CD14-positive monocyte (primary cell): ENCODE results near the gene RAB21. TPM values are rescaled to one million over a fixed set of nuclear protein-coding genes. Genes with fewer than 3 reads are reported as not detected.

Experiments used
- DNase-seq, 3 donors: peaks; one replicate each; pipeline ENCODE4 v3.0.0-alpha.2; 2011 to 2022
- H2AFZ ChIP-seq: 2 replicates; pipeline ENCODE4 v1.6.0; 2012; ENCODE audit warnings: mild to moderate bottlenecking, low read depth, low read length, inconsistent platforms; ENCODE audit not compliant: insufficient read depth, poor library complexity, severe bottlenecking
- H3K27ac ChIP-seq, 2 donors: 1 replicate in 1 of 2; 2 replicates in 1 of 2; pipeline ENCODE4 v1.5.1; 2012 to 2013; ENCODE audit warnings: low read length in 2 of 2, control low read depth in 1 of 2, inconsistent platforms in 1 of 2, low read depth in 1 of 2, mild to moderate bottlenecking in 1 of 2
- H3K27me3 ChIP-seq, 2 donors: one replicate each; pipeline versions ENCODE4 v1.6.0 to v1.6.1; 2011 to 2013; ENCODE audit warnings: low read length in 2 of 2; ENCODE audit not compliant: control insufficient read depth in 2 of 2, insufficient read depth in 2 of 2
- H3K36me3 ChIP-seq, 2 donors: replicated peaks in 1 of 2; 1 replicate in 1 of 2; 2 replicates in 1 of 2; pipeline versions ENCODE4 v1.5.1 to v1.6.1; 2012 to 2013; ENCODE audit warnings: low read length in 2 of 2, control low read depth in 1 of 2, inconsistent platforms in 1 of 2, mild to moderate bottlenecking in 1 of 2; ENCODE audit not compliant: insufficient read depth in 2 of 2, control insufficient read depth in 1 of 2
- H3K4me1 ChIP-seq, 2 donors: 1 replicate in 1 of 2; 2 replicates in 1 of 2; pipeline versions ENCODE4 v1.5.1 to v1.6.1; 2012 to 2013; ENCODE audit warnings: low read length in 2 of 2, control low read depth in 1 of 2, inconsistent platforms in 1 of 2, mild to moderate bottlenecking in 1 of 2, moderate library complexity in 1 of 2; ENCODE audit not compliant: insufficient read depth in 2 of 2, control insufficient read depth in 1 of 2
- H3K4me2 ChIP-seq: replicated peaks from 2 replicates; pipeline ENCODE3; 2012; ENCODE audit warnings: low read length, moderate library complexity, mild to moderate bottlenecking; ENCODE audit not compliant: poor library complexity, severe bottlenecking; ENCODE audit errors: extremely low read depth
- H3K4me3 ChIP-seq, 3 experiments: fragments of 200-600 bp in 1 of 3; sonication (generic) in 1 of 3; replicated peaks in 1 of 3; 1 replicate in 2 of 3; 2 replicates in 1 of 3; pipeline ENCODE4 v1.5.1; 2011 to 2013; ENCODE audit warnings: low read length in 3 of 3, mild to moderate bottlenecking in 3 of 3, control low read depth in 2 of 3, low read depth in 2 of 3, inconsistent platforms in 1 of 3, moderate library complexity in 1 of 3
- H3K79me2 ChIP-seq: 2 replicates; pipeline ENCODE4 v1.6.0; 2012; ENCODE audit warnings: mild to moderate bottlenecking, control low read depth, inconsistent platforms, low read length, moderate library complexity; ENCODE audit not compliant: insufficient read depth
- H3K9ac ChIP-seq: 2 replicates; pipeline ENCODE4 v1.6.0; 2017; ENCODE audit warnings: low read length, mild to moderate bottlenecking; ENCODE audit not compliant: insufficient read depth, poor library complexity, severe bottlenecking
- H3K9me3 ChIP-seq, 2 donors: replicated peaks in 1 of 2; 1 replicate in 1 of 2; 2 replicates in 1 of 2; pipeline versions ENCODE4 v1.5.1 to v1.6.1; 2012 to 2013; ENCODE audit warnings: low read length in 2 of 2, control low read depth in 1 of 2; ENCODE audit not compliant: control insufficient read depth in 1 of 2, insufficient read depth in 1 of 2
- H4K20me1 ChIP-seq: 2 replicates; pipeline ENCODE4 v1.6.0; 2012; ENCODE audit warnings: mild to moderate bottlenecking, low read length, control low read depth, moderate library complexity; ENCODE audit not compliant: insufficient read depth
- H3K27ac Mint-ChIP-seq, 7 donors: one replicate each; pipeline ENCODE4 v1.8.0; 2020; ENCODE audit warnings: mild to moderate bottlenecking in 7 of 7, mixed read lengths in 7 of 7, moderate library complexity in 6 of 7, inconsistent platforms in 2 of 7
- H3K27me3 Mint-ChIP-seq, 3 donors: one replicate each; pipeline ENCODE4 v1.8.0; 2021 to 2022; ENCODE audit warnings: low read depth in 3 of 3, mild to moderate bottlenecking in 3 of 3, mixed read lengths in 3 of 3, moderate library complexity in 3 of 3, inconsistent platforms in 1 of 3
- H3K36me3 Mint-ChIP-seq, 2 donors: one replicate each; pipeline ENCODE4 v1.8.0; 2020; ENCODE audit warnings: mixed read lengths in 2 of 2, inconsistent platforms in 1 of 2, mild to moderate bottlenecking in 1 of 2
- H3K4me1 Mint-ChIP-seq: one replicate; pipeline ENCODE4 v1.8.0; 2020; ENCODE audit warnings: mild to moderate bottlenecking, mixed read lengths
- H3K4me3 Mint-ChIP-seq, 2 donors: one replicate each; pipeline ENCODE4 v1.8.0; 2020; ENCODE audit warnings: mild to moderate bottlenecking in 2 of 2, mixed read lengths in 2 of 2, moderate library complexity in 1 of 2
- H3K9me3 Mint-ChIP-seq, 7 donors: one replicate each; pipeline ENCODE4 v1.8.0; 2020 to 2022; ENCODE audit warnings: mixed read lengths in 7 of 7, mild to moderate bottlenecking in 6 of 7, moderate library complexity in 6 of 7, inconsistent platforms in 2 of 7
- CTCF ChIP-seq: fragments of 200-600 bp; IDR thresholded peaks from one replicate; pipeline ENCODE4 v1.8.0; 2022; ENCODE audit warnings: antibody characterized with exemption, mild to moderate bottlenecking
- WGBS: methylation state at CpG from one replicate; pipeline ENCODE4 v1.1.5; 2013; ENCODE audit warnings: missing lambda C conversion rate; ENCODE audit not compliant: insufficient coverage; 5-methylcytosine and 5-hydroxymethylcytosine counted together
- intact Hi-C, 2 donors: fragments of 100-400 bp; cut with micrococcal nuclease; formaldehyde crosslinking; loops; one replicate each; pipeline versions ENCODE4 v1.15.0 to v1.15.1; 2023
- polyA plus RNA-seq, 3 donors: library from polyadenylated mRNA; depleted of rRNA in 1 of 3; unstranded in 2 of 3; stranded (reverse) in 1 of 3; fragments of 300-500 nt in 2 of 3; fragments of >200 nt in 1 of 3; fragmentation: Illumina TruSeq in 2 of 3; gene quantifications; 1 replicate in 2 of 3; 2 replicates in 1 of 3; pipeline ENCODE4 v1.2.3, GENCODE V29; 2012 to 2021

RAB21 gene
- polyA plus RNA-seq, 3 donors = 10.8 to 36.0 (median 31.1) TPM

GRCh38 chr12:71708658-71709057 lies 46.0 kb upstream of the RAB21 start:
- peaks cover 0 to 2% (median 0%) of the 10 kb centered on the region in 3 donors for H3K27me3 Mint-ChIP-seq
- no peaks in the 10 kb centered on the region for H3K79me2 ChIP-seq
- WGBS = no CpG with 5 or more reads among the region's 1 CpG
- H3K9me3 Mint-ChIP-seq = peaks cover 13 to 24% (median 16%) of the 10 kb centered on the region in 7 donors
- H3K4me1 Mint-ChIP-seq = no peaks in the 10 kb centered on the region
- no peaks in the 10 kb centered on the region for H3K27me3 ChIP-seq
- H3K4me2 ChIP-seq = no peak overlapping the region
- H3K36me3 ChIP-seq = peaks cover 2 to 12% of the 10 kb centered on the region in 2 donors
- no peak overlapping the region for H3K27ac ChIP-seq
- H3K9ac ChIP-seq = no peak overlapping the region
- TF ChIP-seq CTCF = no peak
- H4K20me1 ChIP-seq = no peaks in the 10 kb centered on the region
- H3K4me3 Mint-ChIP-seq = no peak overlapping the region
- DNase-seq = no peak
- no peak overlapping the region for H3K4me3 ChIP-seq
- H3K27ac Mint-ChIP-seq = no peak overlapping the region
- H2AFZ ChIP-seq = no peak overlapping the region
- peaks cover 6 to 12% of the 10 kb centered on the region in 2 donors for H3K9me3 ChIP-seq
- no peaks in the 10 kb centered on the region for H3K4me1 ChIP-seq
- intact Hi-C loops = loop anchor here in 1 of 2 donors (5.0 kb wide), 1 partner anchor 34 kb away; no protein-coding TSS in a partner anchor
- H3K36me3 Mint-ChIP-seq = peaks cover 9 to 13% of the 10 kb centered on the region in 2 donors

GRCh38 chr12:71710276-71711125 lies 44.2 kb upstream of the RAB21 start:
- no peaks in the 10 kb centered on the region for H3K27me3 ChIP-seq
- Mint-ChIP-seq H3K9me3 (peaks cover 21 to 41% (median 27%) of the 10 kb centered on the region in 7 donors), H3K4me3 (no peak overlapping the region), H3K4me1 (no peaks in the 10 kb centered on the region), H3K27ac (no peak overlapping the region), H3K27me3 (peaks cover 0 to 2% (median 0%) of the 10 kb centered on the region in 3 donors), H3K36me3 (peaks cover 0 to 9% of the 10 kb centered on the region in 2 donors)
- H3K4me3 ChIP-seq = no peak overlapping the region
- no peak overlapping the region for H3K9ac ChIP-seq
- H2AFZ ChIP-seq = no peak overlapping the region
- TF ChIP-seq CTCF = no peak
- H3K27ac ChIP-seq = no peak overlapping the region
- no peaks in the 10 kb centered on the region for H3K79me2 ChIP-seq
- 94% methylated on average over 3 of the region's 7 CpGs for WGBS
- H3K9me3 ChIP-seq = peaks cover 16 to 22% of the 10 kb centered on the region in 2 donors
- H3K4me2 ChIP-seq = no peak overlapping the region
- H3K4me1 ChIP-seq = no peaks in the 10 kb centered on the region
- intact Hi-C loops = no loop called here
- H4K20me1 ChIP-seq = no peaks in the 10 kb centered on the region
- DNase-seq = no peak
- H3K36me3 ChIP-seq = no peaks in the 10 kb centered on the region
